Esophagus muscularis mucosa (tissue), 4 donors: ENCODE data around the gene FBXO10. TPM values are rescaled to one million over a fixed set of nuclear protein-coding genes. Genes with fewer than 3 reads are reported as not detected.

Experiments
- DNase-seq: peaks from one replicate; pipeline ENCODE4 v3.0.0-alpha.2; 2017; ENCODE audit errors: extremely low spot score
- H3K27ac ChIP-seq, 4 donors: fragments of 200-600 bp; sonication (generic); replicated peaks in 1 of 4; 1 replicate in 3 of 4; 2 replicates in 1 of 4; pipeline ENCODE4 v1.5.1; 2016 to 2019; ENCODE audit warnings: mild to moderate bottlenecking in 1 of 4
- H3K27me3 ChIP-seq, 4 donors: fragments of 200-600 bp; sonication (generic); one replicate each; pipeline versions ENCODE4 v1.5.1 to v1.6.0; 2016 to 2019
- H3K36me3 ChIP-seq, 4 donors: fragments of 200-600 bp; sonication (generic); one replicate each; pipeline ENCODE4 v1.5.1; 2016 to 2019
- H3K4me1 ChIP-seq, 4 donors: fragments of 200-600 bp; sonication (generic); one replicate each; pipeline ENCODE4 v1.5.1; 2016 to 2019
- H3K4me3 ChIP-seq, 4 donors: fragments of 200-600 bp; sonication (generic); 1 replicate in 2 of 4; 2 replicates in 2 of 4; pipeline ENCODE4 v1.5.1; 2016 to 2019; ENCODE audit warnings: mild to moderate bottlenecking in 4 of 4, moderate library complexity in 1 of 4
- H3K9me3 ChIP-seq, 4 donors: fragments of 200-600 bp; sonication (generic); 1 replicate in 3 of 4; 2 replicates in 1 of 4; pipeline ENCODE4 v1.5.1; 2016 to 2019
- CTCF ChIP-seq, 3 experiments: fragments of 200-600 bp in 2 of 3; fragments of 450-650 bp in 1 of 3; sonication (generic) in 2 of 3; IDR thresholded peaks; one replicate each; pipeline ENCODE4 v1.5.1; 2017 to 2019; ENCODE audit warnings: antibody characterized with exemption in 3 of 3, mild to moderate bottlenecking in 2 of 3, moderate library complexity in 1 of 3
- EP300 ChIP-seq: sonication (generic); formaldehyde crosslinking; IDR thresholded peaks from one replicate; pipeline ENCODE4 v1.6.1; 2017; ENCODE audit warnings: antibody characterized with exemption
- POLR2A ChIP-seq: fragments of 450-650 bp; IDR thresholded peaks from one replicate; pipeline ENCODE4 v1.6.1; 2017; ENCODE audit warnings: antibody characterized with exemption, moderate library complexity, mild to moderate bottlenecking, low read depth
- POLR2AphosphoS5 ChIP-seq, 2 donors: sonication (generic); formaldehyde crosslinking; IDR thresholded peaks; one replicate each; pipeline ENCODE4 v1.6.1; 2017; ENCODE audit warnings: antibody characterized with exemption in 2 of 2
- WGBS: methylation state at CpG from one replicate; pipeline ENCODE4 v1.1.5; 2018; 5-methylcytosine and 5-hydroxymethylcytosine counted together
- intact Hi-C: fragments of 100-400 bp; cut with DNase I; formaldehyde crosslinking; loops from one replicate; pipeline ENCODE4 v1.15.1; 2023
- total RNA-seq, 4 donors: library from RNA; depleted of rRNA; stranded (reverse); fragments of >200 nt; gene quantifications; one replicate each; pipeline versions ENCODE4 v1.1.0 to v1.2.1, GENCODE V29; 2016

The FBXO10 gene
- total RNA-seq, 4 donors from 2014 or later: 5.5 to 11.2 (median 9.0) TPM

GRCh38 chr9:37495571-37495970 lies 80.6 kb downstream of the FBXO10 start:
- Histone ChIP-seq H3K4me3 (no peak overlapping the region), H3K4me1 (no peaks in the 10 kb centered on the region), H3K27me3 (no peaks in the 10 kb centered on the region), H3K9me3 (no peaks in the 10 kb centered on the region), H3K36me3 (peaks cover 24 to 99% (median 86%) of the 10 kb centered on the region in 4 donors), H3K27ac (no peak overlapping the region)
- TF ChIP-seq CTCF (IDR thresholded peaks at IDR 0.05) (no peak), EP300 (no peak), POLR2AphosphoS5 (IDR thresholded peaks at IDR 0.05) (no peak), POLR2A (no peak)
- DNase-seq: no peak
- intact Hi-C loops: no loop called here
- WGBS: 93% methylated on average over 5 of the region's 5 CpGs

GRCh38 chr9:37491939-37492338 lies 84.2 kb downstream of the FBXO10 start:
- intact Hi-C loops: no loop called here
- TF ChIP-seq POLR2A (no peak), EP300 (no peak), POLR2AphosphoS5 (IDR thresholded peaks at IDR 0.05) (no peak), CTCF (IDR thresholded peaks at IDR 0.05) (no peak)
- no peak for DNase-seq
- Histone ChIP-seq H3K9me3 (no peaks in the 10 kb centered on the region), H3K4me3 (no peak overlapping the region), H3K4me1 (peaks cover 10 to 19% (median 13%) of the 10 kb centered on the region in 4 donors), H3K36me3 (peaks cover 17 to 86% (median 72%) of the 10 kb centered on the region in 4 donors), H3K27me3 (no peaks in the 10 kb centered on the region), H3K27ac (no peak overlapping the region)
- WGBS: 90% methylated on average over 1 of the region's 1 CpG

GRCh38 chr9:37486616-37487548 lies 89.3 kb downstream of the FBXO10 start:
- H3K36me3 ChIP-seq: peaks cover 0 to 38% (median 27%) of the 10 kb centered on the region in 4 donors
- no peaks in the 10 kb centered on the region for H3K9me3 ChIP-seq
- 21% methylated on average over 7 of the region's 7 CpGs for WGBS
- no peaks in the 10 kb centered on the region for H3K27me3 ChIP-seq
- intact Hi-C loops: loop anchor here (5.0 to 10.0 kb wide), 2 partner anchors 90 to 298 kb away; partner anchors contain the start of genes EXOSC3 and FBXO10
- no peak for DNase-seq
- peak; percentile 74 to 80 for TF ChIP-seq POLR2AphosphoS5 (IDR thresholded peaks at IDR 0.05)
- TF ChIP-seq CTCF (IDR thresholded peaks at IDR 0.05): no peak
- H3K4me3 ChIP-seq: peak overlapping the region; percentile 61 to 78 (median 70)
- H3K27ac ChIP-seq: peak overlapping the region; percentile 87 to 92 (median 88)
- peaks cover 24 to 38% (median 31%) of the 10 kb centered on the region in 4 donors for H3K4me1 ChIP-seq

- intact Hi-C loops: loop anchor here (5.0 to 10.0 kb wide), 2 partner anchors 91 to 299 kb away; partner anchors contain the start of genes EXOSC3 and FBXO10
- no peak for TF ChIP-seq EP300
- no peak for TF ChIP-seq POLR2AphosphoS5 (IDR thresholded peaks at IDR 0.05)
- TF ChIP-seq POLR2A: no peak
- no peak for TF ChIP-seq CTCF (IDR thresholded peaks at IDR 0.05)
- peak overlapping the region; percentile 61 to 78 (median 70) for H3K4me3 ChIP-seq
These were observed 89.9 kb downstream of the FBXO10 start for GRCh38 chr9:37486256-37486615.

More at GRCh38 chr9:37486256-37486615, 89.9 kb downstream of the FBXO10 start:
- peak overlapping the region; percentile 87 to 92 (median 88) for H3K27ac ChIP-seq
- peaks cover 24 to 38% (median 31%) of the 10 kb centered on the region in 4 donors for H3K4me1 ChIP-seq
- no peaks in the 10 kb centered on the region for H3K9me3 ChIP-seq
- whole genome bisulfite sequencing: 4% methylated on average over 7 of the region's 7 CpGs
- no peak for DNase-seq
- H3K36me3 ChIP-seq: peaks cover 0 to 32% (median 23%) of the 10 kb centered on the region in 4 donors
- no peaks in the 10 kb centered on the region for H3K27me3 ChIP-seq
